ENCODE results near the gene SLC16A13.

- TF ChIP-seq, protein P1, sequence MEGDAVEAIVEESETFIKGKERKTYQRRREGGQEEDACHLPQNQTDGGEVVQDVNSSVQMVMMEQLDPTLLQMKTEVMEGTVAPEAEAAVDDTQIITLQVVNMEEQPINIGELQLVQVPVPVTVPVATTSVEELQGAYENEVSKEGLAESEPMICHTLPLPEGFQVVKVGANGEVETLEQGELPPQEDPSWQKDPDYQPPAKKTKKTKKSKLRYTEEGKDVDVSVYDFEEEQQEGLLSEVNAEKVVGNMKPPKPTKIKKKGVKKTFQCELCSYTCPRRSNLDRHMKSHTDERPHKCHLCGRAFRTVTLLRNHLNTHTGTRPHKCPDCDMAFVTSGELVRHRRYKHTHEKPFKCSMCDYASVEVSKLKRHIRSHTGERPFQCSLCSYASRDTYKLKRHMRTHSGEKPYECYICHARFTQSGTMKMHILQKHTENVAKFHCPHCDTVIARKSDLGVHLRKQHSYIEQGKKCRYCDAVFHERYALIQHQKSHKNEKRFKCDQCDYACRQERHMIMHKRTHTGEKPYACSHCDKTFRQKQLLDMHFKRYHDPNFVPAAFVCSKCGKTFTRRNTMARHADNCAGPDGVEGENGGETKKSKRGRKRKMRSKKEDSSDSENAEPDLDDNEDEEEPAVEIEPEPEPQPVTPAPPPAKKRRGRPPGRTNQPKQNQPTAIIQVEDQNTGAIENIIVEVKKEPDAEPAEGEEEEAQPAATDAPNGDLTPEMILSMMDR (IDR thresholded peaks at IDR 0.05) = no peak
- TF ChIP-seq EZH2 (IDR thresholded peaks at IDR 0.05; ENCODE audit: borderline replicate concordance, insufficient read depth, low read depth, low read length, poor library complexity, severe bottlenecking) = no peak
Observed at GRCh38 chr17:7022781-7023571, 12.8 kb upstream of the SLC16A13 start, which contains the start of gene BCL6B.

Data from B cell (primary cell).